Fibroblast of lung (primary cell): ENCODE measurements around the gene ROBO3.

Experiments
- CTCF ChIP-seq, 2 donors: IDR thresholded peaks in 1 of 2; conservative IDR thresholded peaks in 1 of 2; 1 replicate in 1 of 2; 2 replicates in 1 of 2; pipeline ENCODE4 v1.5.1; 2011 to 2012; ENCODE audit warnings: low read length in 2 of 2, control low read depth in 1 of 2, inconsistent platforms in 1 of 2, low read depth in 1 of 2, mild to moderate bottlenecking in 1 of 2
- EZH2 ChIP-seq: IDR thresholded peaks from 2 replicates; pipeline ENCODE4 v1.5.1; 2012; ENCODE audit warnings: low read length, control low read depth, mild to moderate bottlenecking; ENCODE audit errors: missing control alignments

DNA sequence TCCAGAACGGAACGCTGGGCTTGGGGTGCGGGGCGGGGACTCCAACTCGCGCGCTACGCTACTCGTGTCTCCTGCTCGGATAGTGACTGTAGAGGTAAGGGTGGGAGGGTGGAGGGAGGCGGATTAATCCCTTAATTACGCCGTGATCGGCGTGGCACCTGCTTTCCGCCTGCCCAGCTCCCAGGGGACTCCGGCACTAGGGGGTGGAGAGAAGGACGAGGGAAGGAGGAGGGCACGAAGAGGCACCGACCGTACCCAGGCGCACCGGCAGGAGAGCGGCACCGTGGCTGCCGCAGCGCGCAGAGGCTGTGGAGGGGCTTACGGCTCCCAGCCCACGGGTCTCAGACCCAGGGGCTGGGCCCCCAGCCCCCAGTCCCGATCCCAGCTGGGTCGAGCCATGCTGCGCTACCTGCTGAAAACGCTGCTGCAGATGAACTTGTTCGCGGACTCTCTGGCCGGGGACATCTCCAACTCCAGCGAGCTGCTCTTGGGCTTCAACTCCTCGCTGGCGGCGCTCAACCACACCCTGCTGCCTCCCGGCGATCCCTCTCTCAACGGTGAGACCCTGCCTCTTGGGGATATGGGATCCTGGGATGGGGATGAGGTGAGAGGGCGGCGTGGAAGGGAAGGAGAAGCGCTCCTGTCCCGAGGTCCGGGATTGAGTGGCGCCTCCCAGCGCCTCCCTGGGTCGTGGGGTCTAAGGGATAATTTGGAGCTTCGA, at the start of gene ROBO3:
- TF ChIP-seq CTCF (conservative IDR thresholded peaks at IDR 0.05 in 1 of 2, IDR thresholded peaks at IDR 0.05 in 1 of 2; ENCODE audit: low read depth in 1 of 2, low read length in 2 of 2) (no peak), EZH2 (peak; percentile 95)
